Cardiac fibroblast (primary cell): Measurements from ENCODE around the gene DCBLD2.
A peak's percentile ranks its signal among the peaks of the same experiment; 100 is the strongest.

Experiments
- DNase-seq, 2 donors: peaks; one replicate each; pipeline versions ENCODE4 v3.0.0 to v3.0.0-alpha.2; 2010; ENCODE audit warnings: low read depth in 2 of 2
- H3K4me3 ChIP-seq, 2 donors: replicated peaks in 1 of 2; 1 replicate in 1 of 2; 2 replicates in 1 of 2; pipeline ENCODE4 v1.5.1; 2011; ENCODE audit warnings: low read depth in 2 of 2, low read length in 2 of 2, mild to moderate bottlenecking in 2 of 2, moderate library complexity in 1 of 2
- CTCF ChIP-seq: IDR thresholded peaks from one replicate; pipeline ENCODE4 v1.5.1; 2011; ENCODE audit warnings: low read depth, mild to moderate bottlenecking, low read length, inconsistent platforms

DCBLD2 gene

GRCh38 chr3:98807561-98807960, 93.9 kb downstream of the DCBLD2 start:
- TF ChIP-seq CTCF = no peak
- peak in 1 of 2 donors; percentile 57 for DNase-seq
- H3K4me3 ChIP-seq = no peak overlapping the region

- no peak overlapping the region for H3K4me3 ChIP-seq
- peak; percentile 81 to 89 for DNase-seq
- TF ChIP-seq CTCF = no peak
These were observed 94.5 kb downstream of the DCBLD2 start for GRCh38 chr3:98807011-98807410.

GRCh38 chr3:98806521-98806920, 95.0 kb downstream of the DCBLD2 start:
- TF ChIP-seq CTCF = no peak
- peak in 1 of 2 donors; percentile 57 for DNase-seq
- H3K4me3 ChIP-seq = no peak overlapping the region

GRCh38 chr3:98805571-98805970, 95.9 kb downstream of the DCBLD2 start:
- no peak overlapping the region for H3K4me3 ChIP-seq
- no peak for DNase-seq
- TF ChIP-seq CTCF = no peak

GRCh38 chr3:98801043-98801747, 100.3 kb downstream of the DCBLD2 start:
- peak; percentile 10 for TF ChIP-seq CTCF
- H3K4me3 ChIP-seq = no peak overlapping the region
- no peak for DNase-seq

GRCh38 chr3:98800401-98800800, 101.1 kb downstream of the DCBLD2 start:
- H3K4me3 ChIP-seq = no peak overlapping the region
- no peak for DNase-seq
- TF ChIP-seq CTCF = no peak

- DNase-seq = no peak
- TF ChIP-seq CTCF = no peak
- H3K4me3 ChIP-seq = no peak overlapping the region
These were observed 102.0 kb downstream of the DCBLD2 start for GRCh38 chr3:98799479-98799878.
